A549 treated with CORT108297 at 1 μM for 4 hours (cell line): Measurements from ENCODE around the gene PNLIP. TPM values are rescaled to one million over a fixed set of nuclear protein-coding genes. Genes with fewer than 3 reads are reported as not detected.

Experiments
- total RNA-seq: library from RNA; stranded (reverse); fragments of 200-300 nt; extraction: Qiagen RNA extraction; gene quantifications from 5 replicates; pipeline ENCODE4 v1.2.3, GENCODE V29; 2022

Gene PNLIP
- total RNA-seq, result not detected in 5 replicates

DNA sequence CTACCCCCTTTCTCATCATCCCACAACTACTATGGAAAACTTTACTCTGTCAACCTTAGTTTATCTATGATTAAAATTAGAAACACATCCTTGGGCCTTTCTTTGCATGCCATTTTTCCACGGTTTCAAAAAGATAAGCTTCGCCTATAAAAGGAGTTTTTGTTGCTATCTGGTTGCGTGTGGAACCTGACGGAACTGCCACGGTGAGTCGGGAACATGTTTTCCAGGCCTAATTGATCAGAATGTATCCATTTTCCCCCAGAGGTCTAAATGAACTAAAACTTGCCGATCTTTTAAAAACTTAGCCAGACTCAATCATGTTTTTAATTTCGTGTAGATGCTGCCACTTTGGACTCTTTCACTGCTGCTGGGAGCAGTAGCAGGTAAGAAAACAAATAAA, at the start of gene PNLIP:
Gene PNLIP, plus strand, starts transcription at position 176 of the 400 bp plus-strand sequence. Its CDS starts 162 bp downstream, at position 338.

DNA sequence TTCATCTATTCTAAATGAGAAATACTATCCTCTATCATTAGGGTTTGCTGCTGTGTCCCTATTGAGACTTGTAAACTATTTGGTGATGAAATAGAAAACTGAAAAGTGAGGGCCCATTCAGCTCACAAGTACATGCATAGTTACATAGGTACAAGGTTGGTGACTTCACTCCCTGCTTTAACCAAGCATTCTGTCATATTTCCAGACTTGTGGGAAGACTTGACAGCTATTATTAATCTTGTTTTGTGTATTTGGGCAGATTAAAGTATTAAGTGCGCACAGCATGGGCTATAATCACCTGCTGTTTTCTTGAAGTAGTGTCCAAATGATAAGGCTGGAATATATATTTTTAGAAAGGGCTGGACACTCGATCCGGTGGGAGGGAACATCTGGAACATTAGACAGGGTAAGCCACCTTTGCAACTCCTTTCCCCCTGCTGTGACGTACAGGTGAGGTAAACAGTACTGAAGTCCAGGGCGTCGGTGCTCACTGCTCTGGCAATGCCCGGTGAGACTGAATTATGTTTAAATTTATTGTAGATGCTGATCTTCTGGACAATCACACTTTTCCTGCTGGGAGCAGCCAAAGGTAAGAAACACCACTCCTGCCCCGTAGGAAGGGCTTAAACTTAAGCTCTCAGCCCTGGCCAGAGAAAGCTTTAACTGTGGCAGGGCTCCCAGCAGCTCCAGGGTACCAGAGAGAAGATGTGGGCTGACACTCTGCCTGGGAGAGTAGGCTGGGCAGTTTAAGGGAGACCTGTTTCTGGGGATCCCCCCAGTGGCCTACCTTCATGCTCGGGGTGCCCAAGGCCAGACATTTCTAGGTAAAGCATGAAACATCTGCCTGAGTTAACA, 45.1 kb downstream of the PNLIP start, which contains the start of gene PNLIPRP1:
Gene PNLIPRP1, plus strand, starts transcription at position 370 of the 855 bp plus-strand sequence. Its CDS starts 171 bp downstream, at position 541.

Other genes with a start within 250 kb of the PNLIP start
- not detected in 5 replicates for gene CCDC172, start 221.5 kb upstream of the PNLIP start, total RNA-seq
- gene PNLIPRP3, start 118.1 kb upstream of the PNLIP start, total RNA-seq, result 0.03 TPM in 1 of 5 replicates, not detected in the others
- not detected in 5 replicates for gene PNLIPRP1, start 45.0 kb downstream of the PNLIP start, total RNA-seq
- 0.11 TPM in 1 of 5 replicates, not detected in the others for gene PNLIPRP2, start 75.0 kb downstream of the PNLIP start, total RNA-seq
- 11.1 to 12.6 TPM (median 11.8 TPM) in 5 replicates for gene HSPA12A, start 196.6 kb downstream of the PNLIP start, total RNA-seq